IMR-90 (cell line): ENCODE measurements around the gene ZNF778. TPM values are rescaled to one million over a fixed set of nuclear protein-coding genes. Genes with fewer than 3 reads are reported as not detected.

Experiments used
- ATAC-seq: fragments of 200-7000 bp; cut with Tn5 transposase; 2 replicates; pipeline ENCODE4 v1.9.1; 2020; ENCODE audit warnings: low read depth, mild to moderate bottlenecking, moderate library complexity
- BruUV-seq: library from RNA; stranded (reverse); fragments of 400-500 nt; replicated peaks from 2 replicates; lab custom pipeline; 2021; lab: Mats Ljungman, UMichigan
- CTCF ChIA-PET: fragments of 300-600 bp; formaldehyde crosslinking; extraction: SDS; loops from one replicate; lab custom pipeline; 2021; ENCODE audit warnings: antibody characterized with exemption; lab: Yijun Ruan, JAX
- POLR2A ChIA-PET: fragments of 300-600 bp; sonication (Branson Sonifier 250); formaldehyde crosslinking; loops from one replicate; lab custom pipeline; 2022; ENCODE audit warnings: antibody characterized with exemption; ENCODE audit not compliant: unreplicated experiment; lab: Charles Lee
- DNase-seq: peaks from one replicate; pipeline ENCODE4 v3.0.0; 2013
- H2AFZ ChIP-seq: replicated peaks from 2 replicates; pipeline ENCODE3; 2013; ENCODE audit warnings: low read length, mild to moderate bottlenecking; ENCODE audit not compliant: poor library complexity
- H2AK5ac ChIP-seq: 2 replicates; pipeline ENCODE4 v1.6.1; 2013; ENCODE audit warnings: low read depth, low read length, inconsistent platforms
- H2AK9ac ChIP-seq: replicated peaks from 2 replicates; pipeline ENCODE3; 2013; ENCODE audit warnings: mild to moderate bottlenecking, low read depth, low read length, moderate library complexity; ENCODE audit not compliant: poor library complexity
- H2BK120ac ChIP-seq: 2 replicates; pipeline ENCODE4 v1.6.1; 2013; ENCODE audit warnings: low read depth, low read length, inconsistent platforms
- H2BK15ac ChIP-seq: 3 replicates; pipeline ENCODE4 v1.6.1; 2013; ENCODE audit warnings: low read depth, low read length, inconsistent platforms
- H2BK20ac ChIP-seq: 2 replicates; pipeline ENCODE4 v1.6.1; 2013; ENCODE audit warnings: low read depth, mild to moderate bottlenecking, inconsistent platforms, low read length, moderate library complexity
- H2BK5ac ChIP-seq: 2 replicates; pipeline ENCODE4 v1.6.1; 2013; ENCODE audit warnings: mild to moderate bottlenecking, low read depth, low read length, inconsistent platforms; ENCODE audit not compliant: poor library complexity, severe bottlenecking
- H3K14ac ChIP-seq: replicated peaks from 2 replicates; pipeline ENCODE4 v1.6.1; 2013; ENCODE audit warnings: low read depth, low read length, inconsistent platforms
- H3K18ac ChIP-seq: 2 replicates; pipeline ENCODE4 v1.6.1; 2013; ENCODE audit warnings: low read depth, low read length, control low read depth
- H3K23ac ChIP-seq: 2 replicates; pipeline ENCODE4 v1.6.1; 2013; ENCODE audit warnings: low read depth, low read length, inconsistent platforms
- H3K27ac ChIP-seq: 2 replicates; pipeline ENCODE4 v1.5.1; 2013; ENCODE audit warnings: mild to moderate bottlenecking, control low read depth, low read length; ENCODE audit not compliant: insufficient read depth
- H3K27me3 ChIP-seq: 2 replicates; pipeline ENCODE4 v1.6.1; 2013; ENCODE audit warnings: low read length; ENCODE audit not compliant: control insufficient read depth, insufficient read depth
- H3K36me3 ChIP-seq: 2 replicates; pipeline ENCODE4 v1.6.1; 2013; ENCODE audit warnings: low read length, mixed read lengths; ENCODE audit not compliant: control insufficient read depth, insufficient read depth
- H3K4ac ChIP-seq: 2 replicates; pipeline ENCODE4 v1.6.1; 2013; ENCODE audit warnings: low read depth, low read length, inconsistent platforms
- H3K4me1 ChIP-seq: 2 replicates; pipeline ENCODE4 v1.6.1; 2013; ENCODE audit warnings: low read length, mixed read lengths; ENCODE audit not compliant: control insufficient read depth, insufficient read depth
- H3K4me2 ChIP-seq: 2 replicates; pipeline ENCODE4 v1.6.1; 2013; ENCODE audit warnings: low read depth, mild to moderate bottlenecking, control low read depth, low read length, moderate library complexity
- H3K4me3 ChIP-seq: 2 replicates; pipeline ENCODE4 v1.5.1; 2013; ENCODE audit warnings: low read depth, mild to moderate bottlenecking, control low read depth, low read length, moderate library complexity; ENCODE audit not compliant: insufficient read depth
- H3K56ac ChIP-seq: 2 replicates; pipeline ENCODE4 v1.6.1; 2013; ENCODE audit warnings: low read length, inconsistent platforms; ENCODE audit not compliant: insufficient read depth; ENCODE audit errors: extremely low read depth
- H3K79me1 ChIP-seq, 2 experiments: 2 replicates each; pipeline ENCODE4 v1.6.1; 2013; ENCODE audit warnings: low read length in 2 of 2, inconsistent platforms in 1 of 2, low read depth in 1 of 2
- H3K9ac ChIP-seq: 2 replicates; pipeline ENCODE4 v1.6.1; 2013; ENCODE audit warnings: low read depth, low read length, control low read depth
- H3K9me1 ChIP-seq: 2 replicates; pipeline ENCODE4 v1.6.1; 2013; ENCODE audit warnings: low read length, inconsistent platforms; ENCODE audit not compliant: insufficient read depth
- H3K9me3 ChIP-seq: 2 replicates; pipeline ENCODE4 v1.6.1; 2013; ENCODE audit warnings: low read length; ENCODE audit not compliant: control insufficient read depth, insufficient read depth
- H4K20me1 ChIP-seq: 2 replicates; pipeline ENCODE4 v1.6.1; 2013; ENCODE audit warnings: low read length, inconsistent platforms; ENCODE audit not compliant: insufficient read depth
- H4K5ac ChIP-seq: 2 replicates; pipeline ENCODE4 v1.6.1; 2013; ENCODE audit warnings: mild to moderate bottlenecking, low read depth, low read length, control low read depth
- H4K8ac ChIP-seq, 2 experiments: 2 replicates each; pipeline ENCODE4 v1.6.1; 2013; ENCODE audit warnings: low read depth in 2 of 2, low read length in 2 of 2, control low read depth in 1 of 2, inconsistent platforms in 1 of 2
- H4K91ac ChIP-seq: 2 replicates; pipeline ENCODE4 v1.6.1; 2013; ENCODE audit warnings: low read depth, low read length, inconsistent platforms; ENCODE audit not compliant: insufficient read depth
- BHLHE40 ChIP-seq: fragments of 150-350 bp; IDR thresholded peaks from 2 replicates; pipeline ENCODE4 v1.6.1; 2016; ENCODE audit warnings: mild to moderate bottlenecking, low read depth, low read length
- CEBPB ChIP-seq: IDR thresholded peaks from 2 replicates; pipeline ENCODE4 v1.6.1; 2012; ENCODE audit warnings: low read depth, low read length, improper control_type of control experiment
- CHD1 ChIP-seq: IDR thresholded peaks from 2 replicates; pipeline ENCODE4 v1.6.1; 2012; ENCODE audit warnings: low read depth, low read length, improper control_type of control experiment
- FOS ChIP-seq: fragments of 150-350 bp; IDR thresholded peaks from 2 replicates; pipeline ENCODE4 v1.6.1; 2016; ENCODE audit warnings: low read depth, low read length
- MAFK ChIP-seq: IDR thresholded peaks from 2 replicates; pipeline ENCODE4 v1.6.1; 2012; ENCODE audit warnings: low read depth, low read length, improper control_type of control experiment
- MAZ ChIP-seq: IDR thresholded peaks from 2 replicates; pipeline ENCODE4 v1.6.1; 2012; ENCODE audit warnings: low read depth, mild to moderate bottlenecking, low read length, improper control_type of control experiment, moderate library complexity, borderline replicate concordance
- MXI1 ChIP-seq: IDR thresholded peaks from 2 replicates; pipeline ENCODE4 v1.6.1; 2012; ENCODE audit warnings: low read depth, mild to moderate bottlenecking, low read length, moderate library complexity, borderline replicate concordance
- NFE2L2 ChIP-seq: fragments of 150-350 bp; IDR thresholded peaks from 2 replicates; pipeline ENCODE4 v1.6.1; 2016; ENCODE audit warnings: low read depth, mild to moderate bottlenecking, low read length
- POLR2A ChIP-seq: IDR thresholded peaks from 2 replicates; pipeline ENCODE4 v1.6.1; 2012; ENCODE audit warnings: mild to moderate bottlenecking, low read depth, low read length
- RAD21 ChIP-seq: IDR thresholded peaks from 2 replicates; pipeline ENCODE4 v1.6.1; 2012; ENCODE audit warnings: low read length, improper control_type of control experiment
- RCOR1 ChIP-seq: IDR thresholded peaks from 2 replicates; pipeline ENCODE4 v1.6.1; 2012; ENCODE audit warnings: mild to moderate bottlenecking, low read length, improper control_type of control experiment; ENCODE audit not compliant: insufficient replicate concordance
- RFX5 ChIP-seq: IDR thresholded peaks from 2 replicates; pipeline ENCODE4 v1.8.0; 2012; ENCODE audit warnings: low read depth, mild to moderate bottlenecking, low read length, moderate library complexity
- SMC3 ChIP-seq: fragments of 150-350 bp; IDR thresholded peaks from 2 replicates; pipeline ENCODE4 v1.6.1; 2016; ENCODE audit warnings: low read depth, mild to moderate bottlenecking, antibody characterized with exemption, low read length, moderate library complexity
- WGBS, 2 experiments: methylation state at CpG; one replicate each; pipeline versions ENCODE4 v1.1.5 to v1.1.7; 2013; ENCODE audit warnings: missing lambda C conversion rate in 2 of 2; ENCODE audit not compliant: insufficient read length in 1 of 2; ENCODE audit errors: extremely low coverage in 2 of 2; 5-methylcytosine and 5-hydroxymethylcytosine counted together
- dilution Hi-C: fragments of 300-500 bp; cut with HindIII; formaldehyde crosslinking; loops from one replicate; pipeline ENCODE4 v1.14.3; 2018; ENCODE audit warnings: low sequenced_read_pairs; ENCODE audit not compliant: unreplicated experiment
- in situ Hi-C: fragments of 300-500 bp; cut with MboI; formaldehyde crosslinking; loops from 3 replicates; pipeline ENCODE4 v1.14.3; 2019; ENCODE audit warnings: low sequenced_read_pairs, inconsistent platforms, mixed read lengths
- intact Hi-C: fragments of 100-400 bp; cut with micrococcal nuclease; formaldehyde crosslinking; loops from 2 replicates; pipeline ENCODE4 v1.10.0; 2022
- polyA plus RNA-seq, 3 experiments: library from polyadenylated mRNA; depleted of rRNA; stranded (reverse); fragments of >200 nt; gene quantifications; 2 replicates each; pipeline ENCODE4 v1.2.3, GENCODE V29; 2012; ENCODE audit warnings: low replicate concordance in 1 of 3
- total RNA-seq: library from RNA; depleted of rRNA; stranded (reverse); fragments of >200 nt; gene quantifications from 2 replicates; pipeline ENCODE4 v1.2.3, GENCODE V29; 2012
- TF ChIP-seq, protein P1 (sequence below): fragments of 150-350 bp; IDR thresholded peaks from 2 replicates; pipeline ENCODE4 v1.6.1; 2017; ENCODE audit warnings: mild to moderate bottlenecking, antibody characterized with exemption, low read length, low read depth
- TF ChIP-seq, protein P2 (sequence below): fragments of 150-350 bp; IDR thresholded peaks from 2 replicates; pipeline ENCODE4 v1.6.1; 2016; ENCODE audit warnings: low read depth, mild to moderate bottlenecking, low read length, moderate library complexity, borderline replicate concordance
- TF ChIP-seq, protein P3 (sequence below): conservative IDR thresholded peaks from 2 replicates; pipeline ENCODE4 v1.5.1; 2012; ENCODE audit warnings: mild to moderate bottlenecking, low read depth, low read length, improper control_type of control experiment

Gene ZNF778
- total and polyA plus RNA-seq, 2 of the 4 experiments (the other 2 are of a cell fraction), result 5.6 to 9.9 TPM

DNA sequence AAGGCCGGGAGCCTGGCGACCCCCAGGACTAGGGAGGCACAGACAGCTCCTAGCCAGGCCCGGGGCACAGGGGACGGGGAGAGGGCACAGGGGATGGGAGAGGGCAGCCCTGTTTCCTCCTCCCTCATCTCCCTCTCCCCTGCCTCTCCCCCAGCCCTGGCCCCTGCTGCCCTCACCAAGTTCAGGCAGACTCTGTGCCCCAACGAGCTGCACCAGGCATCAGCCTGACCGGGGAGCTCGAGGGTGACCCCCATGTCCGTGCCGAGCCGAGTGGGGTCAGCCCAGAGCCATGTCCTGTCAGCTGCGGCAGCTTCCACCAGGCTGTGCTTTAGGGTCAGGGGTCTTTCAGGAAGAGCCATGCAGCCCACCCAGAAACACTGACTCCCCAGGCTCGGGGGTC lies 40.0 kb upstream of the ZNF778 start:
- no peak overlapping the region for H3K27ac ChIP-seq
- no peaks in the 10 kb centered on the region for H3K9me3 ChIP-seq
- H2AK5ac ChIP-seq, result no peak overlapping the region
- peaks cover 46% of the 10 kb centered on the region for H3K27me3 ChIP-seq
- no peaks in the 10 kb centered on the region for H3K9me1 ChIP-seq
- no peak overlapping the region for H3K9ac ChIP-seq
- no peak overlapping the region for H2BK15ac ChIP-seq
- H3K79me1 ChIP-seq, result no peaks in the 10 kb centered on the region
- no peak overlapping the region for H2AK9ac ChIP-seq
- WGBS, 2 experiments, result 67% methylated on average over 5 of the region's 12 CpGs; no CpG with 5 or more reads in 1 of the 2 experiments
- H4K5ac ChIP-seq, result no peak overlapping the region
- H2BK120ac ChIP-seq, result no peak overlapping the region
- no TSS peak for BruUV-seq
- no peak overlapping the region for H3K4me3 ChIP-seq
- H3K36me3 ChIP-seq, result no peaks in the 10 kb centered on the region
- no peaks in the 10 kb centered on the region; the same call in 1 of the 2 replicates for H4K20me1 ChIP-seq
- no peak overlapping the region for H3K4me2 ChIP-seq
- TF ChIP-seq, protein P1, sequence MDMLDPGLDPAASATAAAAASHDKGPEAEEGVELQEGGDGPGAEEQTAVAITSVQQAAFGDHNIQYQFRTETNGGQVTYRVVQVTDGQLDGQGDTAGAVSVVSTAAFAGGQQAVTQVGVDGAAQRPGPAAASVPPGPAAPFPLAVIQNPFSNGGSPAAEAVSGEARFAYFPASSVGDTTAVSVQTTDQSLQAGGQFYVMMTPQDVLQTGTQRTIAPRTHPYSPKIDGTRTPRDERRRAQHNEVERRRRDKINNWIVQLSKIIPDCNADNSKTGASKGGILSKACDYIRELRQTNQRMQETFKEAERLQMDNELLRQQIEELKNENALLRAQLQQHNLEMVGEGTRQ, result no peak
- TF ChIP-seq NFE2L2, result no peak
- no peak for TF ChIP-seq BHLHE40
- TF ChIP-seq MAZ, result no peak
- TF ChIP-seq SMC3, result no peak
- no peak for TF ChIP-seq CHD1
- no peak for TF ChIP-seq RFX5
- TF ChIP-seq, protein P2, sequence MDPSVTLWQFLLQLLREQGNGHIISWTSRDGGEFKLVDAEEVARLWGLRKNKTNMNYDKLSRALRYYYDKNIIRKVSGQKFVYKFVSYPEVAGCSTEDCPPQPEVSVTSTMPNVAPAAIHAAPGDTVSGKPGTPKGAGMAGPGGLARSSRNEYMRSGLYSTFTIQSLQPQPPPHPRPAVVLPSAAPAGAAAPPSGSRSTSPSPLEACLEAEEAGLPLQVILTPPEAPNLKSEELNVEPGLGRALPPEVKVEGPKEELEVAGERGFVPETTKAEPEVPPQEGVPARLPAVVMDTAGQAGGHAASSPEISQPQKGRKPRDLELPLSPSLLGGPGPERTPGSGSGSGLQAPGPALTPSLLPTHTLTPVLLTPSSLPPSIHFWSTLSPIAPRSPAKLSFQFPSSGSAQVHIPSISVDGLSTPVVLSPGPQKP, result no peak
- TF ChIP-seq CEBPB, result no peak
- TF ChIP-seq MAFK, result no peak
- TF ChIP-seq, protein P3, sequence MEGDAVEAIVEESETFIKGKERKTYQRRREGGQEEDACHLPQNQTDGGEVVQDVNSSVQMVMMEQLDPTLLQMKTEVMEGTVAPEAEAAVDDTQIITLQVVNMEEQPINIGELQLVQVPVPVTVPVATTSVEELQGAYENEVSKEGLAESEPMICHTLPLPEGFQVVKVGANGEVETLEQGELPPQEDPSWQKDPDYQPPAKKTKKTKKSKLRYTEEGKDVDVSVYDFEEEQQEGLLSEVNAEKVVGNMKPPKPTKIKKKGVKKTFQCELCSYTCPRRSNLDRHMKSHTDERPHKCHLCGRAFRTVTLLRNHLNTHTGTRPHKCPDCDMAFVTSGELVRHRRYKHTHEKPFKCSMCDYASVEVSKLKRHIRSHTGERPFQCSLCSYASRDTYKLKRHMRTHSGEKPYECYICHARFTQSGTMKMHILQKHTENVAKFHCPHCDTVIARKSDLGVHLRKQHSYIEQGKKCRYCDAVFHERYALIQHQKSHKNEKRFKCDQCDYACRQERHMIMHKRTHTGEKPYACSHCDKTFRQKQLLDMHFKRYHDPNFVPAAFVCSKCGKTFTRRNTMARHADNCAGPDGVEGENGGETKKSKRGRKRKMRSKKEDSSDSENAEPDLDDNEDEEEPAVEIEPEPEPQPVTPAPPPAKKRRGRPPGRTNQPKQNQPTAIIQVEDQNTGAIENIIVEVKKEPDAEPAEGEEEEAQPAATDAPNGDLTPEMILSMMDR, result no peak
- no peak for TF ChIP-seq POLR2A
- no peak for TF ChIP-seq RCOR1
- no peak for TF ChIP-seq RAD21
- TF ChIP-seq FOS, result no peak
- no peak for TF ChIP-seq MXI1
- no peak overlapping the region for H4K91ac ChIP-seq
- no peak overlapping the region for H3K4ac ChIP-seq
- H2AFZ ChIP-seq, result no peak overlapping the region
- POLR2A ChIA-PET, result no interaction called here
- H3K23ac ChIP-seq, result no peak overlapping the region
- in situ Hi-C loops, result no loop called here
- no peak overlapping the region for H3K18ac ChIP-seq
- H2BK5ac ChIP-seq, result no peak overlapping the region
- dilution Hi-C loops, result no loop called here
- no peak for DNase-seq
- H3K4me1 ChIP-seq, result no peaks in the 10 kb centered on the region
- H3K56ac ChIP-seq, result no peak overlapping the region
- H4K8ac ChIP-seq, result no peak overlapping the region
- no peak overlapping the region for H2BK20ac ChIP-seq
- CTCF ChIA-PET, result no interaction called here
- intact Hi-C loops, result no loop called here
- H3K14ac ChIP-seq, result no peak overlapping the region
- no peak for ATAC-seq
